H1 (cell line): ENCODE results near the gene CKAP5. TPM values are rescaled to one million over a fixed set of nuclear protein-coding genes. Genes with fewer than 3 reads are reported as not detected.

Experiments
- BACH1 ChIP-seq: IDR thresholded peaks from 2 replicates; pipeline ENCODE4 v1.6.1; 2012; ENCODE audit warnings: low read length, improper control_type of control experiment
- CTBP2 ChIP-seq: IDR thresholded peaks from 2 replicates; pipeline ENCODE4 v1.7.0; 2011; ENCODE audit warnings: borderline replicate concordance, mild to moderate bottlenecking, moderate library complexity, mixed read lengths, low read length; ENCODE audit not compliant: insufficient read depth, insufficient read length
- GTF2F1 ChIP-seq: IDR thresholded peaks from 2 replicates; pipeline ENCODE4 v1.6.1; 2012; ENCODE audit warnings: low read depth, low read length, improper control_type of control experiment, borderline replicate concordance
- RNF2 ChIP-seq: fragments of 200-900, 300-1000 bp; sonication (generic); IDR thresholded peaks from 2 replicates; pipeline ENCODE4 v1.7.1; 2016; ENCODE audit warnings: borderline replicate concordance, low read depth, mild to moderate bottlenecking, antibody characterized with exemption, low read length; ENCODE audit not compliant: poor library complexity, severe bottlenecking; ENCODE audit errors: missing control alignments
- SAP30 ChIP-seq: fragments of 300-600 bp; sonication (generic); IDR thresholded peaks from 2 replicates; pipeline ENCODE4 v1.7.1; 2012; ENCODE audit warnings: low read length, moderate library complexity, mild to moderate bottlenecking, inconsistent platforms; ENCODE audit not compliant: insufficient read depth, insufficient replicate concordance
- polyA plus RNA-seq, 7 experiments: library from polyadenylated mRNA; depleted of rRNA in 3 of 7; stranded (reverse) in 5 of 7; unstranded in 2 of 7; fragments of >200 nt in 5 of 7; fragments of 200-250 nt in 2 of 7; gene quantifications; 1 replicate in 5 of 7; 2 replicates in 1 of 7; 4 replicates in 1 of 7; pipeline versions ENCODE4 v1.2.1 to v1.2.3, GENCODE V29; 2011 to 2013; ENCODE audit warnings: missing spikeins in 2 of 7, mixed read lengths in 2 of 7
- total RNA-seq: library from RNA; stranded (reverse); fragmentation: NEBNext Ultra II Directional; extraction: Animal tissue kit (Norgen Biotek cat#: 25700); gene quantifications from 2 replicates; pipeline ENCODE4 v1.2.1, GENCODE V29; 2021

Gene CKAP5
- total and polyA plus RNA-seq, 2 of the 8 experiments (the other 6 are each of a cell fraction or from before 2014, with no cell fraction given), result 64.8 to 185 TPM

GRCh38 chr11:46700241-46701077, 145.6 kb downstream of the CKAP5 start, which contains the start of the genes ARHGAP1 and ZNF408 (continued):
- no peak for TF ChIP-seq GTF2F1
- TF ChIP-seq CTBP2, result no peak
- TF ChIP-seq RNF2, result no peak
- TF ChIP-seq SAP30, result peak; percentile 86
- no peak for TF ChIP-seq BACH1
